Measurements from ENCODE around the gene FLAD1. TPM values are rescaled to one million over a fixed set of nuclear protein-coding genes. Genes with fewer than 3 reads are reported as not detected.

The FLAD1 gene
- total RNA-seq, 1 experiment from 2014 or later = 72.8 TPM

GRCh38 chr1:155024315-155024714 is 41.2 kb downstream of the FLAD1 start:
- TF ChIP-seq REST (IDR thresholded peaks at IDR 0.05; ENCODE audit: insufficient read depth in 1 of 2, low read depth in 2 of 2, low read length in 1 of 2) (no peak), CTCF (IDR thresholded peaks at IDR 0.05) (no peak), SIN3A (IDR thresholded peaks at IDR 0.05; ENCODE audit: borderline replicate concordance, insufficient read depth, low read depth, low read length) (no peak), POLR2AphosphoS5 (IDR thresholded peaks at IDR 0.05; ENCODE audit: low read depth, low read length) (no peak), TCF7L2 (IDR thresholded peaks at IDR 0.05; ENCODE audit: low read depth, low read length) (no peak)
- ATAC-seq (no peak), DNase-seq (ENCODE audit: low read depth, low spot score) (no peak)
- Histone ChIP-seq H3K27ac (ENCODE audit: low read length) (no peak overlapping the region), H3K4me1 (ENCODE audit: control insufficient read depth, insufficient read depth, low read length) (no peaks in the 10 kb centered on the region), H3K27me3 (ENCODE audit: control insufficient read depth, insufficient read depth, low read length) (no peaks in the 10 kb centered on the region), H3K36me3 (ENCODE audit: control insufficient read depth, insufficient read depth, low read length) (no peaks in the 10 kb centered on the region), H3K9me3 (ENCODE audit: control insufficient read depth, insufficient read depth, low read depth, low read length) (no peaks in the 10 kb centered on the region), H3K4me3 (ENCODE audit: low read depth in 2 of 2, low read length in 2 of 2) (no peak overlapping the region)
- ChIA-PET POLR2A (no interaction called here), CTCF (interaction anchor here (1.2 kb wide), 1 partner anchor 61 kb away, joined by 3 read pairs; no protein-coding TSS in a partner anchor)
- intact Hi-C loops (cut with micrococcal nuclease; ENCODE audit: unreplicated experiment) (no loop called here), in situ Hi-C loops (cut with HindIII; ENCODE audit: low pct_unique_long_range_greater_than_20kb, low sequenced_read_pairs) (no loop called here)
- BruUV-seq (replicated peaks) = no TSS peak

GRCh38 chr1:155026154-155026553 is 43.0 kb downstream of the FLAD1 start:
- Histone ChIP-seq H3K9me3 (ENCODE audit: control insufficient read depth, insufficient read depth, low read depth, low read length) (no peaks in the 10 kb centered on the region), H3K4me1 (ENCODE audit: control insufficient read depth, insufficient read depth, low read length) (no peaks in the 10 kb centered on the region), H3K27me3 (ENCODE audit: control insufficient read depth, insufficient read depth, low read length) (no peaks in the 10 kb centered on the region), H3K36me3 (ENCODE audit: control insufficient read depth, insufficient read depth, low read length) (no peaks in the 10 kb centered on the region), H3K27ac (ENCODE audit: low read length) (no peak overlapping the region), H3K4me3 (ENCODE audit: low read depth in 2 of 2, low read length in 2 of 2) (no peak overlapping the region)
- CTCF ChIA-PET = no interaction called here
- DNase-seq (ENCODE audit: low read depth, low spot score) = no peak
- ATAC-seq = no peak
- intact Hi-C loops (cut with micrococcal nuclease; ENCODE audit: unreplicated experiment) = no loop called here
- TF ChIP-seq CTCF (IDR thresholded peaks at IDR 0.05) = no peak
- no peak for TF ChIP-seq POLR2AphosphoS5 (IDR thresholded peaks at IDR 0.05; ENCODE audit: low read depth, low read length)
- no peak for TF ChIP-seq TCF7L2 (IDR thresholded peaks at IDR 0.05; ENCODE audit: low read depth, low read length)
- POLR2A ChIA-PET = no interaction called here
- no TSS peak for BruUV-seq (replicated peaks)
- in situ Hi-C loops (cut with HindIII; ENCODE audit: low pct_unique_long_range_greater_than_20kb, low sequenced_read_pairs) = no loop called here

All from Panc1 (cell line).